SJCRH30 (cell line): ENCODE results near the gene PRR36. TPM values are rescaled to one million over a fixed set of nuclear protein-coding genes. Genes with fewer than 3 reads are reported as not detected.
A peak's percentile ranks its signal among the peaks of the same experiment; 100 is the strongest.

ENCODE experiments used
- DNase-seq, 2 experiments: peaks; one replicate each; pipeline ENCODE4 v3.0.0-alpha.2; 2015 to 2020
- H3K27ac ChIP-seq: fragments of 250-450 bp; sonication (Bioruptor Pico); 2 replicates; pipeline ENCODE4 v1.5.1; 2020; ENCODE audit warnings: mild to moderate bottlenecking, moderate library complexity
- H3K27me3 ChIP-seq: fragments of 250-450 bp; sonication (Bioruptor Pico); 2 replicates; pipeline ENCODE4 v1.5.1; 2020; ENCODE audit warnings: mild to moderate bottlenecking, moderate library complexity
- H3K36me3 ChIP-seq: fragments of 250-450 bp; sonication (Bioruptor Pico); 2 replicates; pipeline ENCODE4 v1.5.1; 2020; ENCODE audit warnings: mild to moderate bottlenecking, moderate library complexity
- H3K4me1 ChIP-seq: fragments of 250-450 bp; sonication (Bioruptor Pico); 2 replicates; pipeline ENCODE4 v1.5.1; 2020; ENCODE audit warnings: mild to moderate bottlenecking, moderate library complexity
- H3K4me3 ChIP-seq: fragments of 250-450 bp; sonication (Bioruptor Pico); 2 replicates; pipeline ENCODE4 v1.5.1; 2020; ENCODE audit warnings: mild to moderate bottlenecking, moderate library complexity
- H3K9me3 ChIP-seq: fragments of 250-450 bp; sonication (Bioruptor Pico); replicated peaks from 2 replicates; pipeline ENCODE4 v1.5.1; 2020; ENCODE audit warnings: mild to moderate bottlenecking, moderate library complexity
- total RNA-seq: library from RNA; depleted of rRNA; stranded (reverse); fragments of >200 nt; shearing (Covaris generic); gene quantifications from 2 replicates; pipeline ENCODE4 v1.2.3, GENCODE V29; 2014; rRNA removed

Gene PRR36
- total RNA-seq, 1 experiment from 2014 or later = not detected

DNA sequence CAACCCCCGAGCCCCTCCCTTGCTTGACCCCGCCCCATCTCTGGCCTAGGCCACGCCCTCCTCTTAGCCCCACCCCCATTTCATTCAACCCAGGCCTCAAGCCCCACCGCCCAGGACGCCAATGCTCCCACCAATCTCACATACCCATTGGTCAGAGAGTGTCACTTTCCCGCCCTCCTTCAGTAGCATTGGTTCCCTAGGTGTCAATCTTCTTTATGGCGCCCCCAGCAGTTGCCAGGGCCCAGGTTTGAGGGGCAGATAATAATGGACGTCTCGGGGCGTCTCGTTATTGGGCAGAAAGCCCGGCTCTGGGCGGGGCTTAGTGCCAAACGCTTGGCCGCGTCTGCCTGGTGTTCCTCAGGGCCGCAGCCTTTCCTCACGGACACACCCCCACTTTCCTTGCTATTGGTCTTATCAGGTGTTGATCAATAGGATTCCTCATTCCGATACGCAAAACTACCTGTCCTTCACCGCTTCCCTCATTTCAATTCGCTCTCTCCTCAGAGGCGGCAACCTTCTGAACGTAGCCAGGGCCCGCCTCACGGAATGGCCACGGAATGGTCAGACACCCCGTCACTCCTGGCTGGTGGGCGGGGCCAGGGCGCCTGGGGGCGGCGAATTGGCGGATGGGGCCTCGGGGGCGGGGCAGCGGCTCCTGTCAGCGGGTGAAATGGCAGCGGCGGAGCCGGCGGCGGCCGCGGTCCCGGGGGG is 44.5 kb downstream of the PRR36 start, which contains the start of gene EVI5L:
TSS of gene EVI5L (plus strand) at position 658 of the 711 bp plus-strand sequence. CDS start 16,325 bp downstream, outside the sequence.
- Histone ChIP-seq H3K27ac (no peak within 1 kb of the TSS), H3K9me3 (no peaks in the 10 kb centered on the region), H3K27me3 (no peaks in the 10 kb centered on the region), H3K36me3 (no peaks in the 10 kb centered on the region), H3K4me1 (no peaks in the 10 kb centered on the region), H3K4me3 (peak within 1 kb of the TSS; percentile 62)
- DNase-seq = peak; percentile 98 to 99

DNA sequence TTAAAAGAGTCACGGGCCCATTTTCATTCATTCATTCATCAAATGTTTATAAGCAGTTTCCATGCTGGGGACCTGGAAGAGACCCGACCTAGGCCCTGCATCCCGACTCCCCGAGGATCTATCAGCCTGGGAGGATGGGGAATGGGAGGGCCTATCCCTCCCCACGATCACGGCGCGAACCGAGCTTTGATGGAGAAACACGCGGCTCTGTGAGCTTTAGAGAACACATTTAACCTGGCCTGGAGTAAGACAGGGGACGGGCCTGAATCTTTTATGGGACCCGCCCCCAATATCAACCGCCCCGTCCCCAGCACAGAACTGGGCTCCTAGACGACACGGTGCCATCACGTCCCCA is 45.0 kb downstream of the PRR36 start:
- no peaks in the 10 kb centered on the region for H3K36me3 ChIP-seq
- H3K27me3 ChIP-seq = no peaks in the 10 kb centered on the region
- H3K27ac ChIP-seq = no peak overlapping the region
- DNase-seq = no peak
- H3K4me1 ChIP-seq = no peaks in the 10 kb centered on the region
- peak overlapping the region; percentile 62 for H3K4me3 ChIP-seq
- H3K9me3 ChIP-seq = no peaks in the 10 kb centered on the region

DNA sequence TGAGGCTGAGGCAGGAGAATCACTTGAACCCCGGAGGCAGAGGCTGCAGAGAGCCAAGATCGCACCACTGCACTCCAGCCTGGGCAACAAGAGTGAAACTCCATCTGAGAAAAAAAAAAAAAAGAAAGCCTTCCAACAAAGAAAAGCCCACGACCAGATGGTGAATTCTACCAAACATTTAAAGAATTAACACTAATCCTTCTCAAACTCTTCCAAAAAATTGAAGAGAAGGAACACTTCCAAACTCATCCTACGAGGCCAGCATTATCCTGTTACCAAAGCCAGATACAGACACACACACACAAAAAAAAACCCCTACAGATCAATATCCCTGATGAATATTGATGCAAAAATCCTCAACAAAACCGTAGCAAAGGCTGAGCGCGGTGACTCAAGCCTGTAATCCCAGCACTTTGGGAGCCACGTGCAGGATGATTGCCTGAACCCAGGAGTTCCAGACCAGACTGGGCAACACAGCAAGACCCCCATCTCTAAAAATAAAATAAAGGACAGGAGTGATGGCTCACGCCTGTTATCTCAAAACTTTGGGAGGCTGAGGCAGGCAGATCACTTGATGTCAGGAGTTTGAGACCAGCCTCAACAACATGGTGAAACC is 50.4 kb downstream of the PRR36 start:
- H3K27ac ChIP-seq = no peak overlapping the region
- H3K36me3 ChIP-seq = no peaks in the 10 kb centered on the region
- H3K4me1 ChIP-seq = no peaks in the 10 kb centered on the region
- H3K9me3 ChIP-seq = no peaks in the 10 kb centered on the region
- no peaks in the 10 kb centered on the region for H3K27me3 ChIP-seq
- DNase-seq = no peak
- H3K4me3 ChIP-seq = no peak overlapping the region

DNA sequence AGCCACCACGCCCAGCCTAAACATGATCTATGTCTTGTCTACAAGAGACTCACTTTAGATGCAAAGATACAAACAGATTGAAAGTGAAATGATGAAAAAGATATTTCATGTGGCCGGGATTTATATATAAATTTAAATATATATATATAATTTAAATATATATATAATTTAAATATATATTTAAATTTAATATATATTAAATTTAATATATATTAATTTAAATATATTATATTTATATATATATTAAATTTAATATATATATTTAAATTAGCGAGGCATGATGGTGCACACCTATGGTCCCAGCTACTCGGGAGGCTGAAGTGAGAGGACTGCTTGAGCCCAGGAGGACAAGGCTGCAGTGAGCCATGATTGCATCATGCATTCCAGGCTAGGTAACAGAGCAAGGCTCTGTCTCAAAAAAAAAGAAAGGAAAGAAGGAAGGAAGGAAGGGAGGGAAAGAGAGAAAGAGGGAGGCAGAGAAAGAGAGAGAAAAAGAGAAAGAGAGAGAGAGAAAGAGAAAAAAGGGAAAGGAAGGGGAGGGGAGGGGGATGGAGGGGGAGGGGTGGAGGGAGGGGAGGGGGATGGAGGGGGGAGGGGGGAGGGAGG is 51.2 kb downstream of the PRR36 start:
- DNase-seq = no peak
- no peaks in the 10 kb centered on the region for H3K4me1 ChIP-seq
- H3K9me3 ChIP-seq = no peaks in the 10 kb centered on the region
- H3K36me3 ChIP-seq = no peaks in the 10 kb centered on the region
- H3K4me3 ChIP-seq = no peak overlapping the region
- H3K27ac ChIP-seq = no peak overlapping the region
- no peaks in the 10 kb centered on the region for H3K27me3 ChIP-seq

DNA sequence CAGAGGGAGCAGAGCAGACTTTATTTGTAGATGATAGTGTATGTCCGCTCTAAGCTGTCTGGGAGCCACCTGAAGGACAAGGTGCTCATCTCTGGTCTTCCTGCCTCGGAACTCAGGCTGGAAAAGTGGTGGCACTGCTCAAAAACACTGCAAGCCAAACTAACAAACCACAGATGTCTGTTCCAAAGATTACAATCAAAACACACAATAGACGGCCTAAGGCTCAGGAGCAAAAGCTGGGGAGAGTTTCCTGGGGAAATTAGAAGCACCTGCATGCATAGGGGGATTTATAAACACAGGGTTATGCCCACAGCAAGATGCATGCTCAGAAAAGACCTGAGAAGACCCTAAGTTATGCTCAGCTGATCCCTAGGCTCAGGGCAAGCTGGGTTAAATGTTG is 53.6 kb downstream of the PRR36 start:
- no peak overlapping the region for H3K27ac ChIP-seq
- no peaks in the 10 kb centered on the region for H3K36me3 ChIP-seq
- H3K27me3 ChIP-seq = no peaks in the 10 kb centered on the region
- H3K4me1 ChIP-seq = no peaks in the 10 kb centered on the region
- no peak overlapping the region for H3K4me3 ChIP-seq
- H3K9me3 ChIP-seq = no peaks in the 10 kb centered on the region
- DNase-seq = no peak

DNA sequence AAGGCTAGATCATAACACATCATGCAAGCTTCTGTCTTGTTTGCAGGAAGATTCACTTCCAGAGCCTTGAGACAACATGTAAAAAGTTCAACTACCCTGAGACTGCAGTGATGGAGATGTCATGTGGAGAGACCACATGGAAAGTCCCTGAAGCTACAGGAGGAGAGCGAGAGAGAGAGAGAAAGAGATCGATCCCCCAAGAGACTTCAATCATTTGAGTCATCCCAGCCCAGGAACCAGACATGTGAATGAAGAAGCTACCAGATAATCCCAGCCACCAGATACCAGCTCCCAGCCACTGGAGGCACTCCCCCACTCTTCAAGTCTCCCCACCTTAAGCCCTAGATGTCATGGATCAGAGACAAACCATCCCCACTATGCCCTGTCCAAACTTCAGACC is 54.9 kb downstream of the PRR36 start:
- H3K27me3 ChIP-seq = no peaks in the 10 kb centered on the region
- H3K4me3 ChIP-seq = no peak overlapping the region
- H3K27ac ChIP-seq = no peak overlapping the region
- H3K9me3 ChIP-seq = no peaks in the 10 kb centered on the region
- no peak for DNase-seq
- H3K4me1 ChIP-seq = no peaks in the 10 kb centered on the region
- H3K36me3 ChIP-seq = no peaks in the 10 kb centered on the region

DNA sequence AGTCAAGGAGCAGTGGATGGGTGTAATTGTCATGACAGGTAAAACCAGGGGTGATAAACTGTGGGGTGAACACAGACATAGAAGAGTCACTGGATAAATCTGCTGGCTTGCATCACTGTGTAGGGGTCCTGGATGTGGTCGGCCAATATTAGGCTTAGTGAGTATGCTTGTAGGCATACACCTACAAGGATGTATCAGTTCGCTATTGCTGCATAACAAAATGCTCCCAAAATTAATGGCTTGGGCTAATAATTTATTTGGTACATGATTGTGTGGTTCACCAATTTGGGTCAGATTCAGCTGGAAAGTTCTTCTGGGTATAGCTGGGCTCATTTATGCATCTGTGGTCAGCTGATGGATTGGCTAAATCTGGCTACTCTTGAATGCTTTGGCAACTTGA is 55.4 kb downstream of the PRR36 start:
- H3K27ac ChIP-seq = no peak overlapping the region
- H3K36me3 ChIP-seq = no peaks in the 10 kb centered on the region
- no peaks in the 10 kb centered on the region for H3K9me3 ChIP-seq
- no peak overlapping the region for H3K4me3 ChIP-seq
- H3K4me1 ChIP-seq = no peaks in the 10 kb centered on the region
- no peaks in the 10 kb centered on the region for H3K27me3 ChIP-seq
- DNase-seq = no peak

Other genes starting within 250 kb of the PRR36 start
- 29.5 and 33.0 TPM in 2 replicates for gene XAB2, start 244.8 kb downstream of the PRR36 start, total RNA-seq
- 51.0 and 62.1 TPM in 2 replicates for gene PET100, start 244.6 kb downstream of the PRR36 start, total RNA-seq
- gene PCP2, start 240.7 kb downstream of the PRR36 start, total RNA-seq = not detected in 2 replicates
- gene STXBP2, start 237.3 kb downstream of the PRR36 start, total RNA-seq = 0.15 TPM in 1 of 2 replicates, not detected in the other
- not detected in 2 replicates for gene RETN, start 205.3 kb downstream of the PRR36 start, total RNA-seq
- not detected in 2 replicates for gene MCEMP1, start 197.3 kb downstream of the PRR36 start, total RNA-seq
- 18.5 and 25.1 TPM in 2 replicates for gene TRAPPC5, start 193.6 kb downstream of the PRR36 start, total RNA-seq
- not detected in 2 replicates for gene FCER2, start 172.3 kb downstream of the PRR36 start, total RNA-seq
- not detected in 2 replicates for gene CLEC4G, start 142.3 kb downstream of the PRR36 start, total RNA-seq
- gene CD209, start 126.9 kb downstream of the PRR36 start, total RNA-seq = not detected in 2 replicates
- not detected in 2 replicates for gene CLEC4M, start 111.1 kb downstream of the PRR36 start, total RNA-seq
- 5.5 and 6.0 TPM in 2 replicates for gene EVI5L, start 44.2 kb downstream of the PRR36 start, total RNA-seq
- gene LRRC8E, start 14.1 kb upstream of the PRR36 start, total RNA-seq = 0.04 and 0.15 TPM in 2 replicates
- 12.9 and 13.6 TPM in 2 replicates for gene MAP2K7, start 29.5 kb upstream of the PRR36 start, total RNA-seq
- gene TGFBR3L, start 40.4 kb upstream of the PRR36 start, total RNA-seq = not detected in 2 replicates
- gene SNAPC2, start 45.9 kb upstream of the PRR36 start, total RNA-seq = 15.8 and 17.4 TPM in 2 replicates
- 1.0 TPM in 2 replicates for gene CTXN1, start 51.7 kb upstream of the PRR36 start, total RNA-seq
- gene TIMM44, start 69.3 kb upstream of the PRR36 start, total RNA-seq = 49.5 and 55.2 TPM in 2 replicates
- gene ELAVL1, start 131.3 kb upstream of the PRR36 start, total RNA-seq = 79.4 and 79.6 TPM in 2 replicates
- not detected in 2 replicates for gene CCL25, start 178.4 kb upstream of the PRR36 start, total RNA-seq